ENCODE data around the gene IQGAP2. TPM values are rescaled to one million over a fixed set of nuclear protein-coding genes. Genes with fewer than 3 reads are reported as not detected.
"Not testable (repeated sequence)": the region's sequence is repeated elsewhere in the genome, so short reads cannot be mapped to it uniquely, and the experiment has no call there.

The IQGAP2 gene
- polyA plus RNA-seq, 1 experiment: 0.01 TPM

GRCh38 chr5:76425928-76426804 lies 23.1 kb downstream of the IQGAP2 start:
- no peaks in the 10 kb centered on the region for H3K36me3 ChIP-seq (ENCODE audit: control insufficient read depth, insufficient read depth, low read length)
- H3K4me3 ChIP-seq (ENCODE audit: low read depth, low read length): no peak overlapping the region
- TF ChIP-seq CTCF (IDR thresholded peaks at IDR 0.05; ENCODE audit: insufficient read depth, low read depth, low read length): no peak
- POLR2A ChIA-PET: interaction anchor here (0.5 kb wide), 1 partner anchor 33 kb away, joined by 3 read pairs; no protein-coding TSS in a partner anchor
- H3K27me3 ChIP-seq (ENCODE audit: control insufficient read depth, insufficient read depth, low read length): no peaks in the 10 kb centered on the region; the same call in 1 of the 2 replicates
- no peak for DNase-seq (ENCODE audit: low read depth)
- CTCF ChIA-PET: no interaction called here

- Histone ChIP-seq H3K36me3 (ENCODE audit: control insufficient read depth, insufficient read depth, low read length) (no peaks in the 10 kb centered on the region), H3K27me3 (ENCODE audit: control insufficient read depth, insufficient read depth, low read length) (no peaks in the 10 kb centered on the region; the same call in 1 of the 2 replicates), H3K4me3 (ENCODE audit: low read depth, low read length) (no peak overlapping the region)
- POLR2A ChIA-PET: no interaction called here
- no peak for DNase-seq (ENCODE audit: low read depth)
- no peak for TF ChIP-seq CTCF (IDR thresholded peaks at IDR 0.05; ENCODE audit: insufficient read depth, low read depth, low read length)
- CTCF ChIA-PET: no interaction called here
Measured at GRCh38 chr5:76427206-76428140, 24.4 kb downstream of the IQGAP2 start.

- H3K27me3 ChIP-seq (ENCODE audit: control insufficient read depth, insufficient read depth, low read length); CTCF ChIA-PET; POLR2A ChIA-PET; H3K36me3 ChIP-seq (ENCODE audit: control insufficient read depth, insufficient read depth, low read length); H3K4me3 ChIP-seq (ENCODE audit: low read depth, low read length); DNase-seq (ENCODE audit: low read depth): not testable (repeated sequence)
Measured at GRCh38 chr5:76428550-76428949, 25.5 kb downstream of the IQGAP2 start.

- Histone ChIP-seq H3K36me3 (ENCODE audit: control insufficient read depth, insufficient read depth, low read length) (no peaks in the 10 kb centered on the region), H3K27me3 (ENCODE audit: control insufficient read depth, insufficient read depth, low read length) (no peaks in the 10 kb centered on the region), H3K4me3 (ENCODE audit: low read depth, low read length) (no peak overlapping the region)
- POLR2A ChIA-PET: no interaction called here
- CTCF ChIA-PET: no interaction called here
- no peak for TF ChIP-seq CTCF (IDR thresholded peaks at IDR 0.05; ENCODE audit: insufficient read depth, low read depth, low read length)
- DNase-seq (ENCODE audit: low read depth): no peak
Measured at GRCh38 chr5:76433261-76433660, 30.2 kb downstream of the IQGAP2 start.

- H3K36me3 ChIP-seq (ENCODE audit: control insufficient read depth, insufficient read depth, low read length); DNase-seq (ENCODE audit: low read depth); H3K27me3 ChIP-seq (ENCODE audit: control insufficient read depth, insufficient read depth, low read length); H3K4me3 ChIP-seq (ENCODE audit: low read depth, low read length); CTCF ChIA-PET; POLR2A ChIA-PET: not testable (repeated sequence)
Measured at GRCh38 chr5:76437507-76437906, 34.4 kb downstream of the IQGAP2 start.

- CTCF ChIA-PET: no interaction called here
- Histone ChIP-seq H3K27me3 (ENCODE audit: control insufficient read depth, insufficient read depth, low read length) (no peaks in the 10 kb centered on the region), H3K36me3 (ENCODE audit: control insufficient read depth, insufficient read depth, low read length) (no peaks in the 10 kb centered on the region), H3K4me3 (ENCODE audit: low read depth, low read length) (no peak overlapping the region)
- DNase-seq (ENCODE audit: low read depth): no peak
- TF ChIP-seq CTCF (IDR thresholded peaks at IDR 0.05; ENCODE audit: insufficient read depth, low read depth, low read length): no peak
- POLR2A ChIA-PET: no interaction called here
Measured at GRCh38 chr5:76438025-76438424, 34.9 kb downstream of the IQGAP2 start.
